Measurements from ENCODE around the gene DENND1C.

Gene DENND1C

GRCh38 chr19:6476155-6476895 is 5.3 kb downstream of the DENND1C start:
- FAIRE-seq (no peak), DNase-seq (ENCODE audit: insufficient read length, low spot score) (no peak)
- no peak for TF ChIP-seq CTCF (IDR thresholded peaks at IDR 0.05; ENCODE audit: insufficient read depth, missing control alignments)

GRCh38 chr19:6475321-6476108 is 6.1 kb downstream of the DENND1C start:
- TF ChIP-seq CTCF (IDR thresholded peaks at IDR 0.05; ENCODE audit: insufficient read depth, missing control alignments), result no peak
- no peak for FAIRE-seq
- DNase-seq (ENCODE audit: insufficient read length, low spot score), result no peak

- no peak for TF ChIP-seq CTCF (IDR thresholded peaks at IDR 0.05; ENCODE audit: insufficient read depth, missing control alignments)
- DNase-seq (ENCODE audit: insufficient read length, low spot score) (no peak), FAIRE-seq (no peak)
These were observed 7.9 kb downstream of the DENND1C start for GRCh38 chr19:6473647-6474046.

- TF ChIP-seq CTCF (IDR thresholded peaks at IDR 0.05; ENCODE audit: insufficient read depth, missing control alignments), result no peak
These were observed 8.9 kb downstream of the DENND1C start for GRCh38 chr19:6472713-6473112.

GRCh38 chr19:6471076-6471475 is 10.5 kb downstream of the DENND1C start:
- FAIRE-seq, result no peak
- no peak for DNase-seq (ENCODE audit: insufficient read length, low spot score)
- no peak for TF ChIP-seq CTCF (IDR thresholded peaks at IDR 0.05; ENCODE audit: insufficient read depth, missing control alignments)

More at GRCh38 chr19:6472713-6473112, 8.9 kb downstream of the DENND1C start:
- no peak for FAIRE-seq
- DNase-seq (ENCODE audit: insufficient read length, low spot score), result no peak

- DNase-seq (ENCODE audit: insufficient read length, low spot score) (no peak), FAIRE-seq (no peak)
- TF ChIP-seq CTCF (IDR thresholded peaks at IDR 0.05; ENCODE audit: insufficient read depth, missing control alignments), result no peak
These were observed 11.4 kb downstream of the DENND1C start for GRCh38 chr19:6470173-6470572.

GRCh38 chr19:6467384-6467783 is 14.2 kb downstream of the DENND1C start:
- FAIRE-seq, result no peak

More at GRCh38 chr19:6467384-6467783, 14.2 kb downstream of the DENND1C start:
- no peak for TF ChIP-seq CTCF (IDR thresholded peaks at IDR 0.05; ENCODE audit: insufficient read depth, missing control alignments)
- no peak for DNase-seq (ENCODE audit: insufficient read length, low spot score)
